ENCODE data around the gene KLC1. TPM values are rescaled to one million over a fixed set of nuclear protein-coding genes. Genes with fewer than 3 reads are reported as not detected.

The KLC1 gene
- total and polyA plus RNA-seq, 4 donors, result 22.9 to 131 (median 46.0) TPM

GRCh38 chr14:103708750-103709187 lies 79.8 kb downstream of the KLC1 start:
- no peak overlapping the region for H3K4me3 ChIP-seq (ENCODE audit: low read depth in 1 of 3, low read length in 3 of 3)
- no peak for TF ChIP-seq RAD21 (IDR thresholded peaks at IDR 0.05)
- no peak for TF ChIP-seq CTCF (IDR thresholded peaks at IDR 0.05; ENCODE audit: low read depth, low read length, missing input control)
- TF ChIP-seq FOXA2 (IDR thresholded peaks at IDR 0.05), result no peak
- no peak for TF ChIP-seq GABPA (IDR thresholded peaks at IDR 0.05 in 1 of 2, conservative IDR thresholded peaks at IDR 0.05 in 1 of 2)
- no peak for TF ChIP-seq ATF3 (IDR thresholded peaks at IDR 0.05)
- TF ChIP-seq REST (IDR thresholded peaks at IDR 0.05), result no peak
- no peak for TF ChIP-seq RXRA (IDR thresholded peaks at IDR 0.05)
- no peak for TF ChIP-seq FOXA1 (IDR thresholded peaks at IDR 0.05)
- no peak for TF ChIP-seq NR2F2 (IDR thresholded peaks at IDR 0.05)
- no peak for TF ChIP-seq HNF4A (conservative IDR thresholded peaks at IDR 0.05)
- DNase-seq (ENCODE audit: low spot score), result no peak
- H3K9me3 ChIP-seq (ENCODE audit: control insufficient read depth in 4 of 4, low read length in 3 of 4), result no peaks in the 10 kb centered on the region
- no peak overlapping the region for H3K27ac ChIP-seq (ENCODE audit: low read depth in 1 of 2, low read length in 2 of 2)
- peaks cover 0 to 13% (median 5%) of the 10 kb centered on the region in 4 donors for H3K4me1 ChIP-seq (ENCODE audit: control insufficient read depth in 4 of 4, insufficient read depth in 4 of 4, low read length in 3 of 4)
- no peak overlapping the region for H3K9ac ChIP-seq (ENCODE audit: low read depth in 1 of 2, low read length in 2 of 2)
- H3K27me3 ChIP-seq (ENCODE audit: control insufficient read depth in 4 of 4, insufficient read depth in 4 of 4, low read length in 3 of 4), result no peaks in the 10 kb centered on the region
- peaks cover 0 to 2% (median 0%) of the 10 kb centered on the region in 4 donors for H3K36me3 ChIP-seq (ENCODE audit: control insufficient read depth in 4 of 4, insufficient read depth in 3 of 4, low read depth in 1 of 4, low read length in 3 of 4)
- 75% methylated on average over 18 of the region's 18 CpGs for WGBS

GRCh38 chr14:103709814-103710213 lies 80.8 kb downstream of the KLC1 start:
- TF ChIP-seq SP1 (IDR thresholded peaks at IDR 0.05) (no peak), JUND (IDR thresholded peaks at IDR 0.05) (no peak), HNF4G (IDR thresholded peaks at IDR 0.05) (no peak), TAF1 (conservative IDR thresholded peaks at IDR 0.05) (no peak), CTCF (IDR thresholded peaks at IDR 0.05; ENCODE audit: low read depth, low read length, missing input control) (no peak)
- 93% methylated on average over 15 of the region's 15 CpGs for WGBS
- no peak overlapping the region for H3K27ac ChIP-seq (ENCODE audit: low read depth in 1 of 2, low read length in 2 of 2)
- no peaks in the 10 kb centered on the region for H3K36me3 ChIP-seq (ENCODE audit: control insufficient read depth in 4 of 4, insufficient read depth in 3 of 4, low read depth in 1 of 4, low read length in 3 of 4)
- no peaks in the 10 kb centered on the region for H3K9me3 ChIP-seq (ENCODE audit: control insufficient read depth in 4 of 4, low read length in 3 of 4)
- H3K9ac ChIP-seq (ENCODE audit: low read depth in 1 of 2, low read length in 2 of 2), result no peak overlapping the region
- no peak for DNase-seq (ENCODE audit: low spot score)
- H3K4me1 ChIP-seq (ENCODE audit: control insufficient read depth in 4 of 4, insufficient read depth in 4 of 4, low read length in 3 of 4), result peaks cover 0 to 13% (median 6%) of the 10 kb centered on the region in 4 donors
- no peak overlapping the region for H3K4me3 ChIP-seq (ENCODE audit: low read depth in 1 of 3, low read length in 3 of 3)
- H3K27me3 ChIP-seq (ENCODE audit: control insufficient read depth in 4 of 4, insufficient read depth in 4 of 4, low read length in 3 of 4), result no peaks in the 10 kb centered on the region

Data from liver (tissue), 9 donors.